RKO (cell line): ENCODE results near the gene UGT2B15.
"Not testable (repeated sequence)": the region's sequence is repeated elsewhere in the genome, so short reads cannot be mapped to it uniquely, and the experiment has no call there.

Experiments used
- DNase-seq: peaks from one replicate; pipeline ENCODE4 v3.0.0-alpha.2; 2016; ENCODE audit warnings: low spot score

UGT2B15 gene

DNA sequence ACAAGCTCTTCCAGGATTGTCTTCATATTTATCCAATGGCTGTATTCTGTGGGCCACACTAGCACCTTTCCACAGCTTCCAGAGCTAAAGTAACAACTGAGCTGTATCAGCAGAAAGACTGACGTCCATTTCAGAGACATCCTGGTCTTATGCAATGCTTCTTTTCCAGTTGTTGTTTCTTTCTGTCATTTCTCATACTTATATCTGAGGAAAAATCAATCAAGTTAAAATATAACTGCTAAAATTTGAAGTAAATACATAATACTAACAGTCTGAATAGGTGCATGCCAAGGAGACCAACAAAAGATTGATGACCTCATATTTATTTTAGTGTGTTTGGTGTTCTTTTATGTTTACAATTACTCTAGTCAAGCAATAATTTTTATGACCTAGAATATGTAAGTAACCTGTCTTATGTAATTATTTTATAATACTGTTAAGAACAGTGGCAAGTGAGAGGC, at the start of gene UGT2B15:
Gene UGT2B15, minus strand, starts transcription at position 174 of the 461 bp plus-strand sequence. Its CDS starts 34 bp downstream, at position 140.
- DNase-seq: not testable (repeated sequence)

DNA sequence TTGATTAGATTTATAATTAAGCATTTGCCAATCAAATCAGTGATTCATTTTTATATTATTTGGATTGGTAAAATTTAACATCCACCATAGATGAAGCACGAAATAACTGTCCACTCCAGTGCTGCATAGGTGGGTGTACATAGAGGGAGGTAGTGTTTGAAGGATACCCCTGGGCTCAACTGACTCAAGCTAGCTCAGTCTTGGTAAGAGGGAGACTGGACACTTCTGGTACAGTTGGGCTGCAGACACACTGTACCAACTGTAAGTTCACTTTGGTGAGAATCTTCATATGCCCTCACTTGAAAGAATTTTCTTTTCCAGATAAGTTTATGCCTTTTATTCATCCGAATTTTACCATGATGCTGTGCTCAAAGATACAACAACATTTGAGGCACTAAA, 48.6 kb upstream of the UGT2B15 start:
- no peak for DNase-seq

DNA sequence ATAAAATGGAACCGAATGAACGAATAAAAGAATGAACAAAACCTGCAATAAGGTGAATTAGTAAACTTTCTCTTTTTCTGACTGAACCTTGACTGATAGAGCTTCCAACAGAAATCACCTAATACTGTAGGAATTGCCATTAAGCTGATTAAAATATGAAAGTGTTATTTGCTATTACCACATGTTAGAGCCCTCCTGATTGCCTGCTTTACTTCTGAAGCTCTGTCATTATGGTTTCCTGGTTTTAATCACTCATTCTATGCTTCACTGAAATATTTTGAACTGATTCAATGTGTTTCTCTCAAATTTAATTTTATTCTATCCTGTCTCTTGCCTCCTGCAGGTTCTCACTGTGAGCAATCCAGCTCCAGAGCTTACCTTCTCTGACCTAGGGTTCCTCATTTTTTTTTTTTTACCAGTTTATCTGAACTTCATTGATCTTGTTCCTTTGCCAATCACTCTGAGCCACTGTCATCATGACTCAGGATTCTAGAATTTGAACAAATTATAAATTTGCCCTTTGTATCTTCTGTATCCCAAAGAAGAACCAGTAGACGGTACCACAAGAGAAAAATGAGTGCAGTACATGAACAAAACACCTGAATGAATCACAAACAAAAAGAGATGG, 48.1 kb upstream of the UGT2B15 start:
- no peak for DNase-seq

DNA sequence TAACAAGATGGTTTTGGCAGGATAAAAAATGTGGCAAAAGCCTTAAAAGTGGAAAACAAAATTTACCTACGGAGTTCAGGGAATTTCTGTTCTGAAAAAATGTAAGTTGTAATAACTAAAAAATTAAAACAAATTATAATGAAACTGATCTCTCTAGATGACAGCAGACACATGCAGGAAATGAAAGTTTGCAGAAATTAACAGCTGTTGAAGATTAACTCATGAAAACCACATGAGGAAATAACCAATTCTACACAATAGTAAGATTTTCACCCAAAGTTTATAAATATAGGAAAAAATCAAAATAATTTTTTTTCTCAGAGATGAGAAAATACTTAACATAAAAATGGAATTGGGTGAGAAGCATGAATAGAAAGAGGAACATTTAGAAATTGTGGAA, 47.5 kb upstream of the UGT2B15 start:
- no peak for DNase-seq

DNA sequence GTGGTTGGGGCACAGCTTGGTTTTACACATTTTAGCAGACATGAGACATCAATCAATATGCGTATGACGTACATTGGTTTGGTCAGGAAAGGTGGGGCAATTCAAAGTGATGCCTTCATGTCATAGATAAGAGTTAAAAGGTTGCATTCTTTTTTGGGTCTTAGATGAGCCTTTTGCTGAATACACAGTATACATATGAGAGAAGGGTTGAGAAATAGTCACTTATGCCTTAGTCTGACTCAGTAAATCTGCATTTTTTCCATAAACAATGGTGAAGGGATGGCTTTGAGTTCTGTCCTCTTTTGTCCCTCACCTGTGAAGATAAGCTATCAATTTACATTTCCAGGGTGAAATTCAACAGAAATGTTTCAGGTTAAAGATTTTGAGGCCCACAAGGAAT, 43.9 kb upstream of the UGT2B15 start:
- DNase-seq: no peak

- no peak for DNase-seq
These were observed 41.8 kb upstream of the UGT2B15 start for GRCh38 chr4:68712207-68712606.

DNA sequence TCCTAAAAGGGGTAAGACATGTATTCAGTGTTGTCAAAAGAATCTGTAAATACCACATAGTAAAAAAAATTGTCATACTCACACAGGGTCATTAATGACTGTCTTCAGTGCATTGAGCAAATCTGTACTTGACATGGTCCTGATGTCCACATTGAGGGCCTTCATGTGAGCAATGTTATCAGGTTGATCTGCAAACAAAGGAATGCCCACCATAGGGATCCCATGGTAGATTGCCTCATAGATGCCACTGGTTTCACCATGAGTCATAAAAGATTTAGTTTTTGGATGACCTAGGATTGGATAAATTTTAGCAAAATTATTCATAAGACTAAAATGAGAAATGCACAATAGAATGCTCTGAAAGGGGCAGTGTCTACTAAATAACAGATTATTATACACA, 38.1 kb upstream of the UGT2B15 start:
- no peak for DNase-seq

DNA sequence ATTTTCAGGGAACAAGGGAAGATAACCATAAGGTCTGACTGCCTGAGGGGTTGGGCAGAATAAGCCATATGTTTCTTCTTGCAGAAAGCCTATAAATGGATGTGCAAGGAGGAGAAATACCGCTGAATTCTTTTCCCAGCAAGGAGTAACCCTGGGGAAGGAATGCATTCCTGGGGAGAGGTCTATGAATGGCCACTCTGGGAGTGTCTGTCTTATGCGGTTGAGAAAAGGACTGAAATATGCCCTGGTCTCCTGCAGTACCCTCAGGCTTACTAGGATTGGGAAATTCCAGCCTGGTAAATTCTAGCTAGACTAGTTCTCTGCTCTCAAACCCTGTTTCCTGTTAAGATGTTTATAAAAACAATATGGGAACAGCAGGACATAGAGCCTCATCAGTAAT, 32.7 kb upstream of the UGT2B15 start:
- not testable (repeated sequence) for DNase-seq

GRCh38 chr4:68700152-68700551, 29.7 kb upstream of the UGT2B15 start:
- no peak for DNase-seq

GRCh38 chr4:68693325-68694075, 23.0 kb upstream of the UGT2B15 start:
- no peak for DNase-seq

DNA sequence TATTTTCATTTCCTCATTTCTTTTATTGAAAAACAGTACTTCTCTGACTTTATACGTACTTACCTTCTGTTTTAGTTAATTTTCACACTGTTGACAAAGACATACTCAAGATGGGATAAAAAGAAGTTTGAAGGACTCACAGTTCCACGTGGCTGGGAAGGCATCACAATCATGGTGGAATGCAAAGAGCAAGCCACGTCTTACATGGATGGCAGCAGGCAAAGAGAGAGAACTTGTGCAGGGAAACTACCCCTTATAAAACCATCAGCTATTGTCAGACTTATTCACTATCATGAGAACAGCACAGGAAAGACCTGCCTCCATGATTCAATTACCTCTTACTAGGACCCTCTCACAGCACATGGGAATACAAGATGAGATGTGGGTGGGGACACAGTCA, 20.7 kb upstream of the UGT2B15 start:
- no peak for DNase-seq

- no peak for DNase-seq
These were observed 12.6 kb upstream of the UGT2B15 start for GRCh38 chr4:68683034-68683433.

- not testable (repeated sequence) for DNase-seq
These were observed 10.8 kb upstream of the UGT2B15 start for GRCh38 chr4:68681298-68681697.

DNA sequence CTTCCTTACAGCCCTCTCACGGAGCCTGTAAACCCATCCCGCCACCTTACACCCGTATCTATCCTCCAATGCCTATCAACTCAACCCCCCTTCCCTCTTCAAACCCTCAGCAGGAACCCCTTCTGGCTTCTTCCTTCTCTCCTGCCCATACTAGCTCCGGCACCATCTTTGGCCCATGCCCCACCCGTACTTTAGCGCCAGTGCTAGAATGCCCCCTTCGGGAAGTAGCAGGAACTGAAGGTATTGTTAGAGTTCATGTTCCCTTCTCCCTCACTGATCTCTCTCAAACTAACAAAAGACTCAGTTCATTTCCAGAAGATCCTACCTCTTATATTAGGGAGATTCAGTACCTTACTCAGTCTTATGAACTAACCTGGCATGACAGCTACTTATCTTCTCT, 2.7 kb upstream of the UGT2B15 start:
- DNase-seq: no peak

DNA sequence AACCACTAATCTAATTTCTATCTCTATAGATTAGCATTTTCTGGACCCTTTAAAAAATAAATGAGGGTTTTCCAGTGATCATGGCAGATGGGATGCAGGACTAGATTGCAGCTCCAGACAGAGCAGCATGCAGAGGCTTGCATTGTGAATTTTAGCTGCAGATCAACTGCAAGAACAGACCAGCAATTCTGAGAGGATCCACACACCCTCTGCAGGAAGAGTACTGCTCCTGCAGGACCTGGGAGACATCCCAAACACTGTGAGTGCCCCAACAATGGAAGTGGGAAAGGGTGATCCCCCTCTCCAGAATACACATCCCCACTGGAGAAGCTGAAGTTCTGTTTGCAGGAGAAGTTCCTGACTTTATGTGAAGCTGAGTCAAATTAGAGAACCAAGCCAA, 765 bp upstream of the UGT2B15 start:
- not testable (repeated sequence) for DNase-seq

GRCh38 chr4:68668537-68669163, 1.8 kb downstream of the UGT2B15 start:
- DNase-seq: not testable (repeated sequence)

- not testable (repeated sequence) for DNase-seq
These were observed 2.9 kb downstream of the UGT2B15 start for GRCh38 chr4:68667551-68667950.

- not testable (repeated sequence) for DNase-seq
These were observed 5.7 kb downstream of the UGT2B15 start for GRCh38 chr4:68664721-68665120.

DNA sequence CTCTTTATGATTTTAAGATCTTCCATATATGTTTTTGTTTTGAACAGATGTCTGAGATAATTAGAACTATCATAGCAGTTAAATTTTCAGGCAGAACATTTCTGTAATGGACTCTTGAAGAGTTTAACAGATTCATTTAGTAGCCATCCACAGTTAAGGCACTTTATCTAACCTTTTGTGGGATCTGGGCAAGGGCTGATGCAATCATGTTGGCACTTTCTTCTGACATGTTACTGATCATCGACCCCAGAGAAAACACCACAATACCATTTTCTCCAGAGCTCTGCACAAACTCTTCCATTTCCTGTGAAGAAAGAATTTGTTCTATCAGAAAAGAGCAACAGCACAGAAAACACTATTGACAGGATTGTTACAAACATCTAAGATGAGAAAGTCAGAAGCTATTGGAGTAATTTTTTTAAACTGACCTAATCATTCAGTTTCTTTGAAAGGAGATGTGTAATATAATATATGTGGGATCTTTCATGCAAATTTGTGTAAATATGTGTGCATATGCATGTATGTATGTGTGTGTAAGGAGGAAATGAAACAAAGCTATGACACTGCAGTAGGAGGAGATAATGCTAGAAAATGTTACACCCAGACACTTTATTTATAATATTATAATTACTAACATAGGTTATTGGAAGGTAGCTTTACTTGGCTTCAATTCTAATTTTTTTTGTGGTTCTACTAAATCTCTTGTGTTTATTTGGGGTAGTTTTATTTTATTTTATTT, 7.4 kb downstream of the UGT2B15 start:
- DNase-seq: not testable (repeated sequence)

GRCh38 chr4:68658672-68659071, 11.8 kb downstream of the UGT2B15 start:
- no peak for DNase-seq

DNA sequence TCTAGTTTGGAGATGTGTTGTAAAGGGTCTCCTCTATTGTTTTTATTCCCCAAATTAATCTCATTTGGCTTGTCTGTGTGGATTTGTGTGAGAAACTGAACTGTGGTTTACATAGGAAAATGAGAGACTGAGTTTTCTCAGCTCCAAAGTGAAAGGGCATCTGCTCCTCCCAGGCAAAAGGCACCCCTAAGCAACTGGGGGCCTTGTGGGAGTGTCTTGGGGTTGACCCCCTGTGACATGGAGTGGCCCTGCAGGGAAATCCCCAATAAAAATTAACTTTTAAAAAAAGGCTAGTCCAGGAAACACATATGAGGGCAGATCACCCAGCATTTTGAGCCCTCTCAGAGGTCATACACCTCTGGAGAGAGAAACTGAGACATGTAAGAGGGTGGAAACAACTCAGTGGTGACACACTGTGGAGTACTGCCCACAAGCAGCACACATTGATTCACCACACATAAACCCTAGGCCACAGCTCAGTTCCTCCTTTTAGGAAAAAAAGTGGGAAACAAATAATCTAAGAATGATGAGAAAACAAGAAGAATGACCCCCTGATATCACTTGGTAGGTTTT, 13.3 kb downstream of the UGT2B15 start:
- not testable (repeated sequence) for DNase-seq

DNA sequence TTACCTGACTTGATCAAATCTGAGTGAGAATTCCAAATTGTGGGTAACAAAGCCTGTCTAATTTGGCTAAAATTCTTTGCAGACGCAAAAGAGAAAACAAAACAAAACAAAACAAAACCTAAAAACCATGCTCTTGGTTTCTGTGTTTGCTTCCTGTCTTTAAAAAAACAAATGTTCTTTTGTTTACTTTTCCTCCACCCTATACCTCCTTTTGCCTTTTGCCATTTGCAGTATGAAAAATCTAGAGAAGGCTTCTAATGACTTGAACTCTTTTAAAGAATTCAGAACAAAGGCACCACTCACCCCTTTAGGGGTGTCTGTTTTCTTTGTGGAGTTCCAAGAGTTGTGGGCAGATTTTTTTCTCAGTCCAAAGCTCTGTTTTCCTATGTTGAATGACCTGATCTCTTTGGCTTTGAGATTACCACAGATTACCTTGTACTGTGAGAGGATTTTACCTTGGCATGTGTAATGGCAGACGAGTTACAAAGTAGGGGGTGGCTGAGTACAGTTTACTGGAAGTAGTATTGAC, 13.9 kb downstream of the UGT2B15 start:
- DNase-seq: not testable (repeated sequence)
